Measurements from ENCODE around the gene STXBP5. TPM values are rescaled to one million over a fixed set of nuclear protein-coding genes. Genes with fewer than 3 reads are reported as not detected.

STXBP5 gene
- total and polyA plus RNA-seq, 4 experiments from 2014 or later, result 0.90 to 36.5 (median 21.9) TPM

GRCh38 chr6:147160593-147160992 lies 43.6 kb upstream of the STXBP5 start:
- H3K36me3 Mint-ChIP-seq, result no peaks in the 10 kb centered on the region
- H3K9me3 Mint-ChIP-seq, result peaks cover 0 to 2% (median 0%) of the 10 kb centered on the region in 8 donors
- intact Hi-C loops (cut with micrococcal nuclease), result no loop called here
- CTCF ChIA-PET (ENCODE audit: partially characterized antibody), result no interaction called here
- POLR2A ChIA-PET (ENCODE audit: partially characterized antibody), result no interaction called here
- Histone ChIP-seq H3K27ac (ENCODE audit: low read depth, low read length) (no peak overlapping the region), H3K4me1 (ENCODE audit: insufficient read depth, low read length) (no peaks in the 10 kb centered on the region), H3K27me3 (ENCODE audit: insufficient read depth, low read length) (no peaks in the 10 kb centered on the region), H3K36me3 (ENCODE audit: insufficient read depth, low read length) (no peaks in the 10 kb centered on the region), H3K4me3 (ENCODE audit: low read length in 2 of 2) (no peak overlapping the region), H3K9me3 (ENCODE audit: control insufficient read depth in 1 of 2, low read length in 2 of 2) (no peaks in the 10 kb centered on the region)
- H3K27me3 Mint-ChIP-seq, result peaks cover 0 to 2% of the 10 kb centered on the region in 2 donors
- no peak for DNase-seq
- H3K4me3 Mint-ChIP-seq, result no peak overlapping the region
- H3K27ac Mint-ChIP-seq, result no peak overlapping the region
- H3K4me1 Mint-ChIP-seq, result no peaks in the 10 kb centered on the region

DNA sequence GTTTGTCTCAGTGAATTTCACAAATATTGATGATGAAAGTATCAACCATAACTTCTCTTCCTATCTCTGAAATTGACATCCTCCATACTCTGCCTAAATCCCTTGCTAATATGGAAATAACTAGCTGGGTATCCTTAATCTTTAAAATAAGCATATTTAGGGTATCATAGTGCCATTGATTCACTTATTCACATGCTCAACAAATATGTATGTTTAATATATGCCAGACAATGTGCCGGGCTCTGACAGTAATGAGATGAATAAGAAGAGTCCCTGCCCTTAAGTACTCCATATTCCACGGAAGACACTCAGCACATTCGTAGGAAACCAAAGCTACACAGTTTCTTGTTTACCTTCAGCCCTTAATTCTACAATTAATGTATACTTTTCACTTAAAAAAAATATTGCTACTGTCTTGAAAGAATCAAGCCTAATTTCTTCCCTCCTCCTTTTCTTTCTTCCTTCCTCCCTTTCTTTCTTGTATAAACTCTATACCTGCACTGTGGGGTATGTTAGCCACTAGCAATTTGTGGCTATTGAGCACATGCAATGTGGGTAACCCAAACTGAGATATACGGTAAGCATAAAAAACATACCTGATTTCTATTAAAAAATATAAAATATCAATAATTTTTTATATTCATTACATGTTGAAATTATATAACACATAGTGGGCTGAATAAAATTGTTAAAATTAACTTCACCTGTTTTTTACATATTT lies 42.8 kb upstream of the STXBP5 start:
- Histone ChIP-seq H3K9me3 (ENCODE audit: control insufficient read depth in 1 of 2, low read length in 2 of 2) (no peaks in the 10 kb centered on the region), H3K27me3 (ENCODE audit: insufficient read depth, low read length) (no peaks in the 10 kb centered on the region), H3K27ac (ENCODE audit: low read depth, low read length) (no peak overlapping the region), H3K4me1 (ENCODE audit: insufficient read depth, low read length) (no peaks in the 10 kb centered on the region), H3K4me3 (ENCODE audit: low read length in 2 of 2) (no peak overlapping the region), H3K36me3 (ENCODE audit: insufficient read depth, low read length) (no peaks in the 10 kb centered on the region)
- Mint-ChIP-seq H3K27ac (no peak overlapping the region), H3K36me3 (no peaks in the 10 kb centered on the region), H3K4me1 (peaks cover 0 to under 1% (median 0%) of the 10 kb centered on the region in 4 donors), H3K27me3 (peaks cover 0 to 2% of the 10 kb centered on the region in 2 donors), H3K4me3 (no peak overlapping the region), H3K9me3 (peaks cover 0 to 2% (median 0%) of the 10 kb centered on the region in 8 donors)
- ChIA-PET POLR2A (ENCODE audit: partially characterized antibody) (no interaction called here), CTCF (ENCODE audit: partially characterized antibody) (no interaction called here)
- DNase-seq, result no peak
- intact Hi-C loops (cut with micrococcal nuclease), result no loop called here

GRCh38 chr6:147161974-147162495 lies 42.2 kb upstream of the STXBP5 start:
- Histone ChIP-seq H3K27ac (ENCODE audit: low read depth, low read length) (no peak overlapping the region), H3K27me3 (ENCODE audit: insufficient read depth, low read length) (no peaks in the 10 kb centered on the region), H3K4me1 (ENCODE audit: insufficient read depth, low read length) (no peaks in the 10 kb centered on the region), H3K36me3 (ENCODE audit: insufficient read depth, low read length) (no peaks in the 10 kb centered on the region), H3K9me3 (ENCODE audit: control insufficient read depth in 1 of 2, low read length in 2 of 2) (no peaks in the 10 kb centered on the region), H3K4me3 (ENCODE audit: low read length in 2 of 2) (no peak overlapping the region)
- Mint-ChIP-seq H3K4me1 (peaks cover 0 to 4% (median under 1%) of the 10 kb centered on the region in 4 donors), H3K36me3 (no peaks in the 10 kb centered on the region), H3K4me3 (no peak overlapping the region), H3K27me3 (peaks cover 0 to 2% of the 10 kb centered on the region in 2 donors), H3K27ac (no peak overlapping the region), H3K9me3 (peaks cover 0 to 2% (median 0%) of the 10 kb centered on the region in 8 donors)
- CTCF ChIA-PET (ENCODE audit: partially characterized antibody), result no interaction called here
- POLR2A ChIA-PET (ENCODE audit: partially characterized antibody), result no interaction called here
- DNase-seq, result no peak
- intact Hi-C loops (cut with micrococcal nuclease), result no loop called here

DNA sequence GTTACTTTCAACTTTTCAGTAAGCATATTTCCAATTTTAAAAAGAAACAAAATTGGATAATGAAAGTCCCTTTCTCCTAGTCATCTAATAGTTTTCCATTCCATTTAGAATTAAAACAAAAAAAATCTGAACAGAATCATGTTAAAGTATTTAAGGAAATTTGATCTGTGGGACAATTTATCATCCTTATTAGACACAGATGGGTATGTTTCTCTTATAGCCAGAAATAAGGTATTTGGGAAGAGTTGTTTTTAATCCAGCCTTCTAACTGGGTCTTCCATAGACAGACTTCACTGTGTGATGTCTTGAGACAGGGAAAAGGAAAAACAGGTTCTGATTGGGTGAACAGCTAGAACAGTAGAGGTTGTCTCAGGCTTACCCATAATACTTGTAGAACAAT lies 39.5 kb upstream of the STXBP5 start:
- intact Hi-C loops (cut with micrococcal nuclease), result no loop called here
- no peak for DNase-seq
- Histone ChIP-seq H3K9me3 (ENCODE audit: control insufficient read depth in 1 of 2, low read length in 2 of 2) (no peaks in the 10 kb centered on the region), H3K4me1 (ENCODE audit: insufficient read depth, low read length) (no peaks in the 10 kb centered on the region), H3K27me3 (ENCODE audit: insufficient read depth, low read length) (no peaks in the 10 kb centered on the region), H3K36me3 (ENCODE audit: insufficient read depth, low read length) (no peaks in the 10 kb centered on the region), H3K4me3 (ENCODE audit: low read length in 2 of 2) (no peak overlapping the region), H3K27ac (ENCODE audit: low read depth, low read length) (no peak overlapping the region)
- H3K27me3 Mint-ChIP-seq, result peaks cover 0 to 2% of the 10 kb centered on the region in 2 donors
- CTCF ChIA-PET (ENCODE audit: partially characterized antibody), result no interaction called here
- no peak overlapping the region for H3K27ac Mint-ChIP-seq
- H3K4me3 Mint-ChIP-seq, result no peak overlapping the region
- peaks cover 0 to 4% (median under 1%) of the 10 kb centered on the region in 4 donors for H3K4me1 Mint-ChIP-seq
- no peaks in the 10 kb centered on the region for H3K36me3 Mint-ChIP-seq
- POLR2A ChIA-PET (ENCODE audit: partially characterized antibody), result no interaction called here
- peaks cover 0 to 2% (median 0%) of the 10 kb centered on the region in 8 donors for H3K9me3 Mint-ChIP-seq

GRCh38 chr6:147166360-147166944 lies 37.8 kb upstream of the STXBP5 start:
- Mint-ChIP-seq H3K9me3 (peaks cover 0 to 2% (median 0%) of the 10 kb centered on the region in 8 donors), H3K36me3 (no peaks in the 10 kb centered on the region), H3K4me1 (peaks cover 0 to 4% (median under 1%) of the 10 kb centered on the region in 4 donors), H3K4me3 (no peak overlapping the region), H3K27ac (no peak overlapping the region), H3K27me3 (no peaks in the 10 kb centered on the region)
- no peaks in the 10 kb centered on the region for H3K9me3 ChIP-seq (ENCODE audit: control insufficient read depth in 1 of 2, low read length in 2 of 2)
- no peak overlapping the region for H3K4me3 ChIP-seq (ENCODE audit: low read length in 2 of 2)
- ChIA-PET CTCF (ENCODE audit: partially characterized antibody) (no interaction called here), POLR2A (ENCODE audit: partially characterized antibody) (no interaction called here)
- intact Hi-C loops (cut with micrococcal nuclease), result no loop called here
- no peak for DNase-seq
- H3K27ac ChIP-seq (ENCODE audit: low read depth, low read length), result no peak overlapping the region
- no peaks in the 10 kb centered on the region for H3K27me3 ChIP-seq (ENCODE audit: insufficient read depth, low read length)
- H3K4me1 ChIP-seq (ENCODE audit: insufficient read depth, low read length), result no peaks in the 10 kb centered on the region
- H3K36me3 ChIP-seq (ENCODE audit: insufficient read depth, low read length), result no peaks in the 10 kb centered on the region

DNA sequence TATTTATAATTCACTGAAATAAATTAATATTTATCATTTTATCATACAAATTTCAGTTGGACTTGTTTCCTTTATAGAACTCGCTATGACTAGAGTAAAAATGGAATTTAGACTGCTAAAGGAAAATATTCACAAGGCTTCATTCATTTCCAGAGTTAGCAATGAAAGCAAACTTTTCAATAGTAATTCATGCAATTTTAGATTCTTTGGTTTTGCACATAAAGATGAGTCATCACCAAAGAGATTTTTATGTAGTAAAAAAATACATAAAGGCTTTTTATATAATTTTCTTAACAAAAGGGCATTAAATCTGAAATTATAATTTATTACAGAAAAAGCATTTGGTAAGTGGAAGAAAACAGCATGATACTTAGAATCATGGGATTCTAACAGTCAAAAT lies 37.2 kb upstream of the STXBP5 start:
- H3K9me3 ChIP-seq (ENCODE audit: control insufficient read depth in 1 of 2, low read length in 2 of 2), result no peaks in the 10 kb centered on the region
- no peak overlapping the region for H3K4me3 ChIP-seq (ENCODE audit: low read length in 2 of 2)
- H3K27me3 Mint-ChIP-seq, result no peaks in the 10 kb centered on the region
- no peaks in the 10 kb centered on the region for H3K27me3 ChIP-seq (ENCODE audit: insufficient read depth, low read length)
- intact Hi-C loops (cut with micrococcal nuclease), result no loop called here
- ChIA-PET POLR2A (ENCODE audit: partially characterized antibody) (no interaction called here), CTCF (ENCODE audit: partially characterized antibody) (no interaction called here)
- DNase-seq, result no peak
- peaks cover 0 to 4% (median under 1%) of the 10 kb centered on the region in 4 donors for H3K4me1 Mint-ChIP-seq
- no peaks in the 10 kb centered on the region for H3K36me3 ChIP-seq (ENCODE audit: insufficient read depth, low read length)
- H3K36me3 Mint-ChIP-seq, result no peaks in the 10 kb centered on the region
- H3K27ac ChIP-seq (ENCODE audit: low read depth, low read length), result no peak overlapping the region
- H3K4me1 ChIP-seq (ENCODE audit: insufficient read depth, low read length), result no peaks in the 10 kb centered on the region
- H3K27ac Mint-ChIP-seq, result no peak overlapping the region
- H3K9me3 Mint-ChIP-seq, result peaks cover 0 to 2% (median 0%) of the 10 kb centered on the region in 8 donors
- no peak overlapping the region for H3K4me3 Mint-ChIP-seq

GRCh38 chr6:147167576-147168461 lies 36.4 kb upstream of the STXBP5 start:
- H3K27ac Mint-ChIP-seq, result no peak overlapping the region
- no peak for DNase-seq
- ChIA-PET CTCF (ENCODE audit: partially characterized antibody) (no interaction called here), POLR2A (ENCODE audit: partially characterized antibody) (no interaction called here)
- H3K4me3 ChIP-seq (ENCODE audit: low read length in 2 of 2), result no peak overlapping the region
- H3K9me3 ChIP-seq (ENCODE audit: control insufficient read depth in 1 of 2, low read length in 2 of 2), result no peaks in the 10 kb centered on the region
- peaks cover 0 to 2% (median 0%) of the 10 kb centered on the region in 8 donors for H3K9me3 Mint-ChIP-seq
- no peaks in the 10 kb centered on the region for H3K36me3 Mint-ChIP-seq
- H3K36me3 ChIP-seq (ENCODE audit: insufficient read depth, low read length), result no peaks in the 10 kb centered on the region
- intact Hi-C loops (cut with micrococcal nuclease), result no loop called here
- no peaks in the 10 kb centered on the region for H3K27me3 Mint-ChIP-seq
- no peaks in the 10 kb centered on the region for H3K27me3 ChIP-seq (ENCODE audit: insufficient read depth, low read length)
- no peaks in the 10 kb centered on the region for H3K4me1 ChIP-seq (ENCODE audit: insufficient read depth, low read length)
- H3K27ac ChIP-seq (ENCODE audit: low read depth, low read length), result no peak overlapping the region
- peaks cover 0 to 4% (median under 1%) of the 10 kb centered on the region in 4 donors for H3K4me1 Mint-ChIP-seq
- no peak overlapping the region for H3K4me3 Mint-ChIP-seq

All from CD4-positive, alpha-beta memory T cell (primary cell).